Colon (tissue), 2 donors: ENCODE data around the gene AIDA.
"Not testable (repeated sequence)": the region's sequence is repeated elsewhere in the genome, so short reads cannot be mapped to it uniquely, and the experiment has no call there.

ENCODE experiments used
- FAIRE-seq: peaks from 2 replicates; lab custom pipeline; 2012; peaks lifted over from hg19 to GRCh38; lab: Jason Lieb, UNC
- donor health status: control.
- donor health status: control.

Gene AIDA

GRCh38 chr1:222711319-222712252, 705 bp downstream of the AIDA start:
- FAIRE-seq = no peak

DNA sequence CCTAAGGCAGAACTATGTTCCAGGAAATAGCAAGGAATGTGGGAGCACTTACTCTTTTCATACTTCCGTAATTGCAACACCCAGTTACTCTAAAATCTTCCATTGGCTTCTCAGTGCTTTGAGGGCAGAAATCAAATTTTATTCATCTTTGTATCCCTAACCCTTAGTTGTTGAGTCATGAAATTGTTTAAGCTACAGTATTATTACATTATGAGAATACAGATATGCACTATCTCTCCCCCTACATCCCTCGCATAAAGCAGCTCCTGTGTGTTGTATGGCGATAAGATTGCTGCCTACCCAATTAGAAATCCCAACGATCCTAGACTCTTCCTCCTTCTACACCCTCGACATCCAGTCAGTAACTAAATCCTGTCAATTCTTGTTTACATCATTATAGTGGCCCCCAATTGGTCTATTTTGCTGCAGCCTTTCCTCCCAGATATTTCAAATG, 2.6 kb downstream of the AIDA start:
- no peak for FAIRE-seq

DNA sequence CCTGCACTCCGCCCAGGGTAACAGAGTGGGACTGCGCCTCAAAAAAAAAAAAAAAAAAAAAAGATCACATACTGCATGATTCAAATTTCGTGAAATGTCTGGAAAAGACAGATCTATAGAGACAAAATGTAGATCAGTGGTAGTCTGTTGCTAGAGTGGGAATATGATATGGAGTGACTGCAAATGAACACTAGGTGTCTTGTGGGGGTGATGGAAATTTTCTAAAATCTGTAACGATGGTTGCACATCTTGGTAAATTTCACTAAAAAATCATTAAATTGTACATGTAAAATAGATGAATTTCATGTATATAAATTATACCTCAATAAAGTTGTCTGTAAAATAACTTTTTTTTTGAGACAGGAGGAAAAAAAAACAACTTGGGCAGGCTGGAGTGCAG, 5.5 kb downstream of the AIDA start:
- FAIRE-seq = no peak

- FAIRE-seq = no peak
Observed at GRCh38 chr1:222704260-222704659, 8.0 kb downstream of the AIDA start.

DNA sequence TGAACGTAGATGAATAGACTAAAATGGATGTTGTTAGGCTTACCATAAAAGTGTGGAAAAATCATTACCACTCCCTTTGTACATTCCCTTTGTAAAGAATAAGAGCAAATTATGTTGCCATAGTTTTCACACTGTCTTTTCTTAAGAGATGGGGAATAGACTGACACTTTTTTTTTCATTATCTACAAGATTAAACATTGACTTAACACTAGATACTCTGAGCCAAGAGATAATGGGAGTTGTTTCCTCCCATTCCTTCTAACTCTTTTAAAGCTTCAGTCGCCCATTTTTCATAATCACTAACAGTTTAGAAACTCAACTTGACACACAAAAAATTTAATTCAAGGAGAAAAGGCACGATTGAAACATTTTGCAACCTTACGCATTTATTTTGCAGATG, 10.1 kb downstream of the AIDA start:
- FAIRE-seq = no peak

GRCh38 chr1:222697826-222698225, 14.5 kb downstream of the AIDA start:
- no peak for FAIRE-seq

DNA sequence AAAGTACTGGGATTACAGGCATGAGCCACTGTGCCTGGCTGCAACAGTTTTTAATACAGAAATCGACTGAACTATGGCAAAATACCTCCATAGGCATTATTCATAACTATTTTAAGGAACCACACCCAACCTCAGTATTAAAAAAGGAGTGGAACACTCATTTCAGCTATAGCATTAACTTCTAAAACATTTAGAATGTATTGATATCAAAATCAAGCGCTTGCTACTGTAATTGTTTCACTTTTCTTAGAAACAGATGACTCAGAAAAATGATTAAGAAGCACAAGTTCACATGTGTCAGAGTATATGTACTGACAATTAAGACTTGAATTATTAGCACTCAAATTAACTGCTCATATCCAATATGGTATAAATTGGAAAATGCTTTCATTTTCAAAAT, 15.1 kb downstream of the AIDA start:
- no peak for FAIRE-seq

DNA sequence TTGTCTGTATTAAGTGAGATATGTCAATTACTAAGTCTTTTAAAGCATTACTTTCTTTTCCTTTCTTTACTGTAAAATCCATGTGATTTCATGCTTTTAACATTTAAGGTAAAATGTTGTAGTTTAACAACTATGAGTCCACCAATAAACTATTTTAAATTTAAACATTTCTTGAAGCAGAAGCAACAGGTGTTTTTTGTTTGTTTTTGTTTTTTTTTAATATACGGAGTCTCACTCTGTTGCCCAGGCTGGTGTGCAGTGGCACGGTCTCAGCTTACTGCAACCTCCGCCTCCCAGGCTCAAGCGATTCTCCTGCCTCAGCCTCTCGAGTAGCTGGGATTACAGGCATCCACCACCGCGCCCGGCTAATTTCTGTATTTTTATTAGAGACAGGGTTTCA, 15.6 kb downstream of the AIDA start:
- FAIRE-seq = no peak

- FAIRE-seq = no peak
Observed at GRCh38 chr1:222694927-222695326, 17.4 kb downstream of the AIDA start.

DNA sequence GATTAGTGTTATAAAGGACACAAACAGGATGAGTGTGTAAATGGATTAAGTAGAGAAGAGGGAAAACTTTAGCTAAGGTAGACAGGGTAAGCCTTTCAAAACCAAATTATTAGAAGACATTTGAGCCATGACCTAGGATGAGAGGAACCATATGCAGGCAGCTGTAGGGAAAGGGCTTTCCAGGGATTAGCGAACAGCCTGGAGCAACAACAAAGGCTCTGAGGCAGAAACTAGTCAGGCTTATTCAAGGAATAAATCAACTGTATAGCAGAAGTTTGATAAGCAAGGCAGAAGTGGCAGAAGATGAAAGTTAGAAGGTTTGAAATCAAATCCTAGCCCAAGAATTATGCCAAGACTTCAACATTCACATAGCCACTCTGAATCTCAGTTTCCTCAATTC, 21.3 kb downstream of the AIDA start:
- FAIRE-seq = no peak

GRCh38 chr1:222680080-222680479, 32.2 kb downstream of the AIDA start:
- no peak for FAIRE-seq

DNA sequence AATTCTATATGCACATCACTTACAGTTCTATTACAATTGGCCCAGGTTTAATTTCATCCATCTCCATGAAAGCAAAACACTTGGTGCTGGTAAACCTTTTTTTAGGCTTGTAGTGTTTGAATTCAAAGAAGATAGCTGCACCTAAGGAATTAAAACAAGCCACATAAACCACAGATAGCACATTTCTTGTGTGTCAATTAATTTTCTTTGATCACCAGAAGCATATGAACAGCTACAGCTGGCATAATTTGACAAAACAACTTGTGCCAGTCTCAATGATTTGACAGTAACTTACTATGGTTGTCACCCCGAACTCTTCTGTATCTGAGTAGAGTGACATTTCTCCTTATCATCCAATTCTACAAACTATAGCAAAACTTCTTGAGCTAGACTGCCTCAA, 42.2 kb downstream of the AIDA start:
- FAIRE-seq = no peak

DNA sequence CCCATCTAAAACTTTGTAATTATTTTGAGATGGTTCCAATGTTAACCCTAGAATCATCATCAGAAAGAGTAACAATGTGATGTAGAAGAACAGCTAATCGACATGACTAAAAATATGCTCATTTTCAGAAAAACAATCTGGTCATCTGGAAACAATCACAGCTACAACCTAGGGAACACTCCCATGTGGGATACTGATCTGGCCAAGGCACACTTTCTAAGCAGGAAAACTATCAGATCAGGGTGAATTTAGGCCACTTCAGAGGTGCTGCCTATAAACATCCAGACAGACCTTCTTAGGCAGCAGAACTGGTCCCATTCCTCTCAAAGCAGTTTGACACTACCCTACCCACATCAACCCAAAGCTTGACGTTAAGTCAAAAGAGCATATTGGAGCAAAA, 43.2 kb downstream of the AIDA start:
- FAIRE-seq = not testable (repeated sequence)

DNA sequence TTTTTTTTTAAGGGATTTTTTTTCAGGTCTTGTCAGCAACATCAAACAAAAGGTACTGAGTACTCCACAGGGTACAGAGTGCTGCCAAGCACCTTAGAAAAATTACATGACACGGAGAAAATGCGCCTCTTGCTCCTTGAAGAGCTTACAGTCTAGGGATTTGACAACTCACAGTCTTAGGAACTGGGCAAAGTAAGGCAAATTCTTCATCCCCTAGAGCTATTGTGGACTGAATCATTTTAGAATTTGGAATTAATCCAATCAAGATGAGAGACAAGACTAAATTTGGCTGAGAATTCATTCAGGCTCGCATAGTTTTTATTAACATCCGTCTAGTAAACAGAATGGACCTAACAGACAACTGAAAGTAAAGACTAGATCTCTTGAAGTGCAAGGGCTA, 44.1 kb downstream of the AIDA start:
- peak; percentile 72 for FAIRE-seq

- no peak for FAIRE-seq
Observed at GRCh38 chr1:222665964-222666363, 46.3 kb downstream of the AIDA start.

- no peak for FAIRE-seq
Observed at GRCh38 chr1:222663431-222663934, 48.8 kb downstream of the AIDA start.

- no peak for FAIRE-seq
Observed at GRCh38 chr1:222657899-222658298, 54.4 kb downstream of the AIDA start.

DNA sequence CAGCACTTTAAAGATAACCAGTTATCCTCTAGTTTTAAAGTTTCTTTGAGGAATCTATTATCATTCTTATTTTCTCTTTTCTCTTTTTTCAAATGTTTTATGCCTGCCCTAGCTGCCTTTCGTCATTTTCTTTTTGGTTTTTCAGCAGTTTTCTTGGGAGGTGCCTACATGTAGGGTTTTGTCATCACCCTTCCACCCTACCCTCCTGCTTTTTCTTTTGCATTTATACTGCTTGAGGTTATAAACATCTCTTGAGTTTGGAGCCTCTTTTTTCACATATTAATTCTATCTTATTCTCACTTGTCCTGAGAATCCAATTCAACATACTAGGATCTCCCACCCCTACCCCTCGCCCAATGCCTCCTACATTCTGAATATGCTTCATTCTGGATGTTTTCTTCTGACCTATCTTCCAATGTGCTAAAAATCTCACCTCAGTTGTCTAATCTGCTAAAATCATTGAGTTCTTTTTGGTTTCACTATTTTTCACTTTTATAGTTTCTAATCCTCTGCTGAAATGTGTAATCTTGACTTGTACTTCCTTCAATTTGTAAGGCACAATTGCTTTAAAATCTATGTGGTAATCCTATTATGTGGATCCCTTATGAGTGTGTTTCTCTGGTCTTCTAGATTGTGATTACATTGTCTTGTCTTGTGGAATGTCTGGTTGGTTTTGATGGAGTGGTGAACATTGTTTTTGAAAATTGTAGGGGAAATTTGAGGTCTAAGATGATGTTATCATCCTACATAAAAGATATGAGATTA, 55.7 kb downstream of the AIDA start:
- FAIRE-seq = no peak

DNA sequence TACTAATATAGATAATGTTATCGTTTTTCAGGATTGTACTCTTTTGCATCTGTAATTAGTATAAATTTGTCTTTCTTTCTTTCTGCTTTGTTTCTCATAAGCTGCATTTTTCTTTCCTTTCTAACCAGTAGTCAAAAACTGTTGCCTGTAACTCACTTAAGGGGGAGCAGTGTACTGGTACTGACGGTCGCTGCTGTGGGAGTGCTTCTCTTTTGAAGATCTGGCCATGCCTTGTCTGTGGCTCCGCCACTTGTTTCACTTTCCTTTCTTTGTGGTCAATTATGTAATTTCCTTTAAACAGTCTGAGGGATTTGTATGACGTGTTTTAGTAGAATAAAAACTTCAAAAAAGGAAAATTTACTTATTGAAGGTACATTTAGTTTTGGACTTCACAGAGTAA, 57.4 kb downstream of the AIDA start:
- FAIRE-seq = peak; percentile 94

- FAIRE-seq = no peak
Observed at GRCh38 chr1:222653178-222653827, 59.0 kb downstream of the AIDA start.

DNA sequence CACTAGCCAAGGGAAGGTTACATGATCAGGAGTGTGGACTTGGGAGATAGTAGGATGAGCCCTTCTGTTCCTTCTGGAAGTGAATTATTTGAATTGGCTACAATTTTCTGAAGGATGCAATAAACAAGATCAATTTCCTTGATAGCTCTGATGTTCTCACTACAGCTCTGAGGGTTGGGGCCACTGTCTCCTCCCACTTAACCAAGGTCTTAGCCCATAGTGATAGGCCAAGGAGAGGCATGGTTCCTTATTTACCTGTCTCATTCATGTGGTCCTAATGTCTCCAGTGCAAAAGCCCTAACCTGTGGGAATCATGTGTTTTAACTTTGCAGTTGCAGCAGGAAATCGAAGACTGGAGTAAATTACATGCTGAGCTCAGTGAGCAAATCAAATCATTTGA, 59.6 kb downstream of the AIDA start:
- FAIRE-seq = no peak

DNA sequence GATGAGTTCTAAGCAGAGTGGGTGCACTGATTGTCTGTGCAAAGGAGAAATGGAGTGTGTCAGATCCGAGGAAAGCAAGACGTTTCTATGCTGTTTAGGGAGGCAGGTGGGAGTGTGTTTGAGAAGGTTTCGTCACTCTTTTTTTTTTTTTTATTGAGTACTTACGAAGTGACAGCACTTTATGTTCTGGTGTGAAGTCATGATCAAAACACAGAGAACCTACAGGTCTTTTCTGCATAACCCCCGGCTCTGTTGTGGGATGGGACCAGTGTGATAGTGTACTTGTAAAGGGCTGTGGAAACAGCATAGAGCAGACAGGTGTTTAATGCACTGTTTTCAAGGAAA, 67.7 kb downstream of the AIDA start:
- no peak for FAIRE-seq
